Tibial nerve (tissue), 3 donors: Measurements from ENCODE around the gene FGF18.

ENCODE experiments used
- POLR2A ChIP-seq, 2 donors: fragments of 450-650 bp; IDR thresholded peaks; one replicate each; pipeline ENCODE4 v1.6.1; 2017; ENCODE audit warnings: antibody characterized with exemption in 2 of 2, mild to moderate bottlenecking in 2 of 2, moderate library complexity in 2 of 2
- TF ChIP-seq, protein P1 (sequence below), 5 experiments: fragments of 200-600 bp in 3 of 5; fragments of 450-650 bp in 2 of 5; sonication (generic) in 3 of 5; IDR thresholded peaks; one replicate each; pipeline ENCODE4 v1.5.1; 2016 to 2019; ENCODE audit warnings: antibody characterized with exemption in 5 of 5, mild to moderate bottlenecking in 3 of 5, moderate library complexity in 2 of 5

DNA sequence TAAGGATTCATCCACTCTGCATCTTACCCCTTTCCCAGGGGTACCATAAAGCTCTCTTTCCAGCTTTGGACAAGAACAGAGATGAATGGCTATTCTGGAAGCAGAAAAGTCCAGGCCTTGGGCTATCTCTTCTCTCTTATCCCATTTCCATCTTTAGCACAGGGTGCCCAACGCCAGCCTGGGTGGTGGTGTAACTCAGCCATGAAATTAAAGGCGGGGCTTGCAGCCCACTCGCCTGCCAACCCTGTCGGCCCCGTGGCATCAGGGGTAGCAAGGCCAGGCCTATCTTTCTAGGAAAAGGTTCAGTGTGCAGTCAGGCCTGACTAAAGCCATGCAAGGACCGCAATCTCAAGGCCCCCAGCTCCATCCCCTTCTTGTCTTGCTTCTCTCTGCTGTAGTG lies 78.7 kb downstream of the FGF18 start:
- no peak for TF ChIP-seq POLR2A (IDR thresholded peaks at IDR 0.05)
- TF ChIP-seq, protein P1, sequence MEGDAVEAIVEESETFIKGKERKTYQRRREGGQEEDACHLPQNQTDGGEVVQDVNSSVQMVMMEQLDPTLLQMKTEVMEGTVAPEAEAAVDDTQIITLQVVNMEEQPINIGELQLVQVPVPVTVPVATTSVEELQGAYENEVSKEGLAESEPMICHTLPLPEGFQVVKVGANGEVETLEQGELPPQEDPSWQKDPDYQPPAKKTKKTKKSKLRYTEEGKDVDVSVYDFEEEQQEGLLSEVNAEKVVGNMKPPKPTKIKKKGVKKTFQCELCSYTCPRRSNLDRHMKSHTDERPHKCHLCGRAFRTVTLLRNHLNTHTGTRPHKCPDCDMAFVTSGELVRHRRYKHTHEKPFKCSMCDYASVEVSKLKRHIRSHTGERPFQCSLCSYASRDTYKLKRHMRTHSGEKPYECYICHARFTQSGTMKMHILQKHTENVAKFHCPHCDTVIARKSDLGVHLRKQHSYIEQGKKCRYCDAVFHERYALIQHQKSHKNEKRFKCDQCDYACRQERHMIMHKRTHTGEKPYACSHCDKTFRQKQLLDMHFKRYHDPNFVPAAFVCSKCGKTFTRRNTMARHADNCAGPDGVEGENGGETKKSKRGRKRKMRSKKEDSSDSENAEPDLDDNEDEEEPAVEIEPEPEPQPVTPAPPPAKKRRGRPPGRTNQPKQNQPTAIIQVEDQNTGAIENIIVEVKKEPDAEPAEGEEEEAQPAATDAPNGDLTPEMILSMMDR (IDR thresholded peaks at IDR 0.05), result no peak
